ENCODE measurements around the gene DNAJB1.

DNAJB1 gene

DNA sequence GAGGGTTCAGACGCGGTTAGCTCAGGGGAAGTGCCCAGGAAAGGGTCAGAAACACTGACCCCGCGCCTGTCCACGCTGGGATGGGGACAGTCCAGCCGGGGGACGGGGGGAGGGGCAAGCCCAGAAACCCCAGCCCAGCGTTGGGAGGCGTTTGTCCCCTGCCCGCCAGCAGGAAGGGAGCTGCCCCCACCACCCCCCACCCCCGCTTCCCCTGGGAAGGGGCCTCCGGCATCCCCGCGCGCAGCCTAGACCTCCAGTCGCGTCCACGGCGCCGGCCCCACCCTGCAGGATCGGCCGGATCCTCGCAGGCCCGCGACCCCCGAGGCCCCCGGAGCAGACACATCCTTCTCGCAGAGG, 22.5 kb downstream of the DNAJB1 start:
- DNase-seq: no peak

DNA sequence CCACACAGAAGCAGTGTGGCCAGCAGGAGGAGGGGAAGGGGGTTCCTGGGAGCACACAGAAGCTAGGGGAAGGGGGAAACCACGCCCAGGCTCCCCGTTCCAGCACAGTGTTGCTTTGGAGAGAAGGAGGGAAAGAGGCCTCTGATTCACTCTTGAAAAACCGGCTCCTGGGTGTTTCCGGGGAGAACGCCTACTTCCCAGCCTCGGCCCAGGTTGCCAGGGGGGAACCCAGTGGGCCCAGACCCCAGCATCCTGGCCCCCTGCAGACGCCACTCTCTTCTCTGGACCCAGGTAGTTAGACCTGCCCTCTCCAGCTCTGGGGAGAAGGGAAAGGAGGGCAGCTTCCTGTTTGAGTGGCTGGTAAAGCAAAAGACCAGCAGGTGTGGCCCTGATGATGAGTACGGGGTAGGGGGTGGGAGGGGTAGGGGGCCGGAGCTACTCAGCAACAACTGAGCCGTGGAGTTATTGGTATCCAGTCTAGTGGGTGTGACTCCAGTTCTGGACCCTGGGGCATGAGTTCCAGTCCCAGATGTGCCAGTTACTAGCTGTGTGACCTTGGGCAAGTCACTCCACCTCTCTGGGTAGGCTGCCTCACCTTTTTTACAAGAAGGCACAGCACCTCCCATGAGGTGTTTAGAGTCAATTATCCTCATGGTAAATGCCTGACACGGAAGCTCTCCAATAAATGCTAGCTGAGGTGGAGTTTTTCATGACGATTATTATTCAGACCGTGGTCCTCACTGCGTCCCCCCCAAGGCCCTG, 23.1 kb downstream of the DNAJB1 start:
- DNase-seq: no peak

DNA sequence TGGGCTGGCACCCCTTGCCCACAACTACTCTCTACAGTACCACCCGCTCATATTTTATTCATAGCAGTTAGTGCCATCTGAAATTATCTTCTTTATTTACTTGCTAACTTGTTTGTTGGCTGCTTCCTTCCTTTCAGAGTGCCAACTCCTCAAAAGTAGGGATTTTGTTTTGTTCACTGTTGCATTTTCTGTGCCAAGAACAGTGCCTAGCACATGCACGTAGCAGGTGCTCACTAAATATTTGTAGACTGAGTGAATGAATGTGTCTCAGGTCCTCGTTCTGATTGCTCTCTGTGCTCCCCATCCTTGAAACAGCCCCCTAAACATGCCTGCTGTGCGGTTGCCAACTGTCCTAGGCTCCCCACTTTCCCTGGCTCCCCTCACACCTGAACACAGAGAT, 23.8 kb downstream of the DNAJB1 start:
- DNase-seq: no peak

DNA sequence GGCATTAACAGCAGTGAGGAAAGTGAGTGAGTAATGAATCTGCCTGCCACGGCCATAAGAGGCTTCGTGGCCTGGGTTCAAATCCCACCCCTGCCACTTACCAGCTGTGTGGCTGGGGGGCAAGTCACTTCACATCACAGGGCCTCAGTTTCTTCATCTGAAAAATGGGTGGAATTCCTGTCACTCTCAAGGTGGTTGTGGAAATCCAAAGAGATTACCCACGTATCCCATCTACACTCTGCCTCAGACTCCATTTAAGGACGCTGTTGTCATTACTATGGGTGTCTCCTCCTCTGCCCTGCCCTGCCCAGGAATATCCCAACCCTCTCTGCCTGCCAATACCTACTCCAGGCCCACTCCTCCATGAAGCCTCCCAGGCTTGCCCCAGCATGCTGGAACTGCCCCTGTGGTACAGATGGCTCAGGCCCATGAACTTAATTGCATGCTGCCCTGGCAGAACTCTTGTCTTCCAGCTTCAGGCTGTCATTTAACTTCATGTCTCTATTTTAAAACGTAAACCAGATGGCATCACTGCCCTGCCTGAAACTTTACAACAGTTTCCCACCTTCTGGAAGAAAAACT, 25.4 kb downstream of the DNAJB1 start:
- DNase-seq: no peak

DNA sequence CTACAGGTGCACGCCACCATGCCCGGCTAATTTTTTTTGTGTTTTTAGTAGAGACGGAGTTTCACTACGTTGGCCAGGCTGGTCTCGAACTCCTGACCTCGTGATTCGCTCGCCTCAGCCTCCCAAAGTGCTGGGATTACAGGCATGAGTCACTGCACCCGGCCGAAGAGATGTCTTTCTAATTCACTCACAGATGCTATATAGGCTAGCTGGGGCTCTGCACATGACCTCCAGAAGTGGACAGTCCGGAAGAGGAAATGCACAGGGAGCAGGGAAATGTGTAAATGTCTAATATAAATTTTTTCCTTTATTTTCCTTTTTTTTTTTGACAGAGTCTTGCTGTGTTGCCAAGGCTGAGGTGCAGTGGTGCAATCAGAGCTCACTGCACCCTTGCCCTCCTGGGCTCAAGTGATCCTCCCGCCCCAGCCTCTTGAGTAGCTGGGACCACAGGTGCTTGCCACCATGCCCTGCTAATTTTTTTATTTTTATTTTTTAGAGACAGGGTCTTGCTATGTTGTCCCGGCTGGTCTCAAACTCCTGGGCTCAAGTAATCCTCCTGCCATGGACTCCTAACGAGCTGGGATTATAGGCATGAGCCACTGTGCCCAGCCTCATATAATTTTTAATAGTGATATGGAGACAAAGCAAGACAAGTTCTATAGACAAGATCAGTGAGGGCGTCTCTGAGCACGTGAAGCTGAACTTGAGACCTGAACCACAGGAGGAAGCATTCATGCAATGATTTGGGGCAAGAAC, 30.6 kb downstream of the DNAJB1 start:
- no peak for DNase-seq

DNA sequence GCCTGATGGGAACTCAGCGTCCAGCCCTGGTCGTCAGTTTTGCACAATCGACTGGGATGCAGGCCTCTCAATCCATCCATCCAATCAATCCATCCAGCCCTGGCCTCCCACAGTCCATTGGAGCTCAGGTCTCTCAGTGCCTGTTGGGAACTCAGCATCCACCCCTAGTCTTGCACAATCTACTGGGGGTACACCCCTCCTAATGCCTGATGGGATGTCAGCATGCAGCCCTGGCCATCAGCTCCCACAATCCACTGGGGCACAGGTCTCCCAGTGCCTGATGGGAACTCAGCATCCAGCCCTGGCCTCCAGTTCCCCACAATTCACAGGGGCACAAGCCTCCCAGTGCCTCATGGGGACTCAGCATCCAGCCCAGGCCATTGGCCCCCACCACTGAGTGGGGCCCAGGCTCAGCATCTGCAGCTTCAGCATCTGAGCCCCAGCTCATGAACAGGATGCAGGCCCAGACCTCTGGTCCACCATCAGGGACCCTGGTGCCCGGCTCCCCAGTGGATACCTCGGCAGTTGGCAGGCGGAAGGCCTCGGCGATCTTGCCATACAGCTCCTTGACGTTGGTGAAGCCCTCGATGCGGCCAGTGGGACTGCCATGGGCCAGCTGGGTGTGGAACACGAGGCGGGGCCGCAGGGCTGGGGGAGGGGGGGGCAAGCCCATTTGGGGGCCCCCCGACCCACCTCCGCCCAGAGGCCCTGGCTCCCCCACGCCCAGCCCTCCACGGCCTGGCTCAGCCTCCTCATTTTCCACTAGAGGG, 35.8 kb downstream of the DNAJB1 start:
- DNase-seq: no peak

DNA sequence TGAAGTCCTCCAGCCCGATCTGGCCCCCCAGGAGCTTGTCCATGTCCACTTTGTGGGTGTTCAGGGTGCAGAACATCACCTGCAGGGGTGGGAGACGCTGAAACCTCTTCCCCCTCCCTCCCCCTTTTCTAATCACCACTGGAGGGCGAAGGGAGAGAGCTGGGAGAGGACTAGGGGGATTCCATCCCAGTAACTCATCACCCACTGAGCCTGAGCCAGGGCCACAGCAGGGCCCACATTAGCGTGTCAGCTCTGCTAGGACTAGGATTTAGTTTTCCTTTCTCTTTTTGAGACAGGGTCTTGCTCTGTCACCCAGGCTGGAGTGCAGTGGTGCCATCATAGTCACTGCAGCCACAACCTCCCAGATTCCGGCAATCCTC, 37.5 kb downstream of the DNAJB1 start:
- no peak for DNase-seq

DNA sequence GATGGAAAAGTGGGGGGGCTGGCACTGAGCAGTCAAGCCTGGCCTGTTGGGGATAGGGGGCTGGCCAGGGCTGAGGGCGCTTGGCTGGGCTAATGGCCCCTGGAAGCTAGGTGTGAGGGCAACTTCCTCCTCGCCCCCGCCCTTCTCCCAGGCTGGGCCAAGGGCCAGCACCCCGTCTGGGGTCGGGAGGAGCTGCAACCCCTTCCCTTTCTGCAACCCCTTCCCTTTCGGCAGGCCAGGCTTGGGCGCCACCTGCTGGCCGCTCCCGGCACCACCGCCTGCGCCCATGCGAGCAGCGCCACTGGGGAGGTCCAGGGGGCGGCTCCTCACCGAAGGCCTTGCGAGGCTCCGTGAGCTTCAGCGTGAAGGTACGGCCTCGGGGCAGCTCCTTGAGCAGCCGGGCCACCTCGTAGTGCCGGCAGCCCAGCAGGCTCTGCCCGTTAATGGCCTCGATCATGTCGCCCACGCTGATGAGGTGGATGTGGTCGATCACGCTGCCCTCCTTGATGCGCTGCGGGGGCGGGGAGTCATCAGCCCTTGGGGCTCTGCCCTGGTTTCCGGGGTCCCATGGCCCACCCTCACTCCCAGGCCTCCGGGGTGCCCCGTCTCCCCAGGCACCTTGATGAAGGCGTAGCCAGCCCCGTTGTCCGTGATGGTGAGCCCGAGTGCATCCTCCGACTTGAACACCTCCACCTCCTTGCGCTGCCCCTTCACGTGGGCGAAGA, 38.1 kb downstream of the DNAJB1 start:
- peak in 1 of 2 experiments; percentile 40 for DNase-seq

DNA sequence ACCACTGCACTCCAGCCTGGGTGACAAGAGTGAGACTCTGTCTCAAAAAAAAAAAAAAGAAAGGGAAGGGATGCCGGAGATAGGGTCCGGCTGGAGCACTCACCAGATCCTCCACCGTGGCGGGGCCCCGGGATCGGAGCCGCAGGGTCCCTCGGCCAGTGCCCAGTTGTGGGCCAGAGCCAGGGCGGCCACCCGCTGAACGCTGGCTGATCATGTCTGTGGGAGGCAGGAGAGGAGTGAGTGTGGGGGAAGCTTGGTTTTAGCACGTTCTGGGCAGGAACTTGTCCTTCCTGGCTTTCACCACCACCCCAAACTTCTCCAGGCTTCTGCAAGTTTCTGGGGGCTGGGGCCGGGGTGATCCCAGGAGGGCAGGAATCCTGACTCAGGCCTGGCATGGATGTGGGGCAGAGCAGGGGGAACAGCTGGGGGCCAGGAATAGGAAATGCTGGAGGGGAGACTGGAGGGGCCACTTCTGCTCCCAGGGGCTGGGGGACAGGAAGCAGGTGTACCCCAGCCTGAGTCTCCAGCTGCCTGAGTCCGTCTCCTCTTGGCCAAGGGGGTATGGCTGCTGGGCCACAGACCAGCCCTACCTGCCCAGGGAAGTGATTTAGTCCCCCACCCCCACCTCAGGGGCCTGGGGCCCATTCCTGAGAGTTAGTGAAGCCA, 38.8 kb downstream of the DNAJB1 start:
- DNase-seq: no peak

DNA sequence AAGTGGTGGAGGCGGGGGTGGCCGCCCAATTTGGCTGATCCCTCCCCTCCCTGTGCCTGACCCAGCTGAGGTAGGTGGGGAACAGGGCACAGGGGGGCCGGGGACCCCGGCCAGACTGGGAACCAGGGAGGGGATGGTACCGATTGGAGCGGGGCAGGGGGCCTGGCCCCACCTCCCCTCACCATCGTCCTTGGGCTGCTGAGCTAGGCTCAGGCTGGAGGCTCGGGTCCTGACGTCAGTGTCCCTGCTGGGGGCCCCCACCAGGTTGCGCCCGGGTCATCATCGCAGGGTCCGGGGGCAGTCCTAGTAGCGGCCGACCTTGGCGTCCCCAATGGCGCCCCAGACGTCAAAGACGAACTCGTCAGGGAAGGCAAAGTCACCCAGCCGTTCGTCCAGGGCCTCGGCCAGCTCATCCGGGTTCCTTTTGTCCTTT, 40.1 kb downstream of the DNAJB1 start:
- DNase-seq: no peak

DNA sequence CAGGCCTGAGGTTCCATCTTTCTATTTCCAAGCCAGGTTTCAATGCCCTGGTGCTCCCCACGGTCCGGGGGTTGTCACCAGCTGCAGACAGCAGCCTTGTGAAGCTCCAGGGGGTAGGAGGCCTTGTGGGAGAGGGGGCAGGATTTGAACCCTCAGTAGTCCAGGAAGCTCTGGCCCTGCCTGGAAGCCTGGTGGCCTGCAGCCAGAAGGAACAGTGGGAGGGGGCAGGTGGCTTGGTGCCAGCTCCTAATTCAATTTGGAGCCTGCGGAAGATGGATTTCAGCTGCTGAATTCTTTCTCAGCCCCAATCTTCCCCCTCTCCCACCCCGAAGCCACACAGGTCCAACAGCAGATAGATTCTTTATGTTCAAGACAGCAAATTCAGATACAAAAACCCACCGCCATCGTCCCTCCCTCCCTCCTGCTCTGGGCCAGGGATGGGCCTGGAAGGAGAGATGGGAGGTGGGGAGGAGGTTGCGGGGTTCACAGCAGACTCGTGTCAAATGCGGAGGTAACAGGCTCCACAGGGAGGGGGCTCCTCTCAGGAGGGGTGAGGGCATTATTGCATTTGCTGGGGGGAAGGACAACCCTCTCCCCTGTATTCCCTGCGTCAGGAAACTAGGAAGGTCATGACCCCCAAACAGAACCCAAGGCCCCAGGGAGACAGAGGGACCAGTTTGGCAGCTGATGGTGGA, 40.6 kb downstream of the DNAJB1 start:
- no peak for DNase-seq

DNA sequence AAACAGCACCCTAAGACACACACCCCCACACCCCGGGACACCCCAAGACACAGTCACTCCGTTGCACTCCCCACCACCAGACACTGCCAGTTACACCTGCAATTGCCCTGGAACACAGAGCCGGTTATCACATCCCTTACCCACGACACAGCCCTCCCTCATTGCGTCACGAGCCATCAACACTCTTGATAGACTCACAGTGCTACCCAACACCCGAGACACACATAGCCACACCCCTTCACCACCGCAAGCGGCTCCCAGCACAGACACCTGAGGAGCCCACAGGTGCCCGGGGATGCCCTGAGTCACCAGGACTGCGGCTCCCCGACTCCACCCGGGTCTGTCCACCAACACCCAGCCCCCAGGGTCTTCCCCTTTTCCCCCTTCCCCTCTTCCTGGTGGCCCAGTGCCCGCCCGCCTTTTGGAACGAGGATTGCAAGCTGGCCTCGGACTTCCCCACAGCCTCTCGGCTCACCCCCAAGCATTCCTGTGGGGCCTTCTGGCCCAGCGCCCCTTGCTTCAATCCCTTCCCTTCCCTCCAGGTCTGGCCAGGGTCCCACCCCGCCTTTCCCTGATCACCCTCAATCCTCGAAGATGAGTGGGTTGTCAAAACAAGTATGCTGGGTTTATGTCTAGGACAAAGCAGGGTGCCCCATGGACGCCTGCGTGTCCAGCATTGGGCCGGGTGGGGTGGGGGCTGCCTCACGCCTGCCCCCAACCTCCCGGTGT, 41.4 kb downstream of the DNAJB1 start:
- DNase-seq: peak in 1 of 2 experiments; percentile 9

DNA sequence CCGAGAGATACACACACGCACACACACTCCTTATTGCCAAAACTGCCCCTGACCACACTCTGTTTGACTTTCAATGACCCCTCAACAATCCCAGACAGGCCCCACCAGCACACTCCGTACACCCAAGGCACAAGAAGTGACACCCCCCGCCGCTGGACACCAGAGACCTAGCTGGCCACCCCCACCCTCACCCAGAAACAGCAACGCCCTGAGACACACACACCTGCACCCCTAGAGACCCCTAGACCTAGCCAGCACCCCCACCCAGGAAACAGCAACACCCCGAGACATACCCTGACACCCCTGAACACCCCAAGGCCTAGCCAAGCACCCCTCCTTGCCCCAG, 41.9 kb downstream of the DNAJB1 start:
- no peak for DNase-seq

DNA sequence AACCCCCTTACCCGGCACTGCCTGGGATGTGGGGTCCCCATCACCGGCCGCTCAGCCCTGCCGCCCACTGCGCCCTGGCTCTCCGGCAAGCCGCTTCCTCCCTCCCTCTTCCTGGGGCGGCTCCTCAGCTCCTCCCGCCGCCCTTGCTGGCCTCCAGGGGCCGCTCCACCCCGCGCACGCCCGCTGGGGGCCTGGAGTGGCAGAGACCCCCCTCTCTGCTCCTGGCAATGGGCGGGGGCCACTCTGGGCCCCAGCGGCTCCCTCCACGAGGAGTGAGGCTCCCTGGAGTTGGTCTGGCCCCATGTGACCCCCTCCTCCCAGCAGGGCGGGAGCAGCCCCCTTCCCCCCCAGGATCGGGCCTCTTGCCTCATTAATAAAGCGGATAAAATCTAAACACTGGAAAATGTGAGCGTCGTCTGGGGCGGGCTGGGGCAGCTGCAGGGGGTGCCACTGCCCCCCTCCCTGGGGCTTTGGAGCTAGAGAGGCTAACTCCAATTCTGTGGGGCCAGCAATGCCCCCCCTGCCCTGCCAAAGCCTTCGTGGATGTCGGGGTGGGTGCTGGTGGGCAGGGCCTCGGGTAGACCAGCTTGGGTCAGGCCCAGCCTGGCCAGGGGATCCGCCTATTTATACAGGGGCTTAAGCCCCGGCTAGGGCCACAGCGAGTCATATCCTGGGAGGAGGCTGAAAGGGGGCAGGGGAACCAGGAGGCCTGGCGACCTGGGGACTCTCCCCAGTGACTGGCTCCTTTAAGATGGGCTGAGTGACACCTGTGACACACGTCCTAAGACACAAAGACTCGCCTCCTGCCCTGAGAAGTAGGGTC, 42.7 kb downstream of the DNAJB1 start, which contains the start of gene PTGER1:
TSS of gene PTGER1 (minus strand) at position 104 of the 823 bp plus-strand sequence. CDS start 1,034 bp downstream, outside the sequence.
- DNase-seq: peak in 1 of 2 experiments; percentile 16

DNA sequence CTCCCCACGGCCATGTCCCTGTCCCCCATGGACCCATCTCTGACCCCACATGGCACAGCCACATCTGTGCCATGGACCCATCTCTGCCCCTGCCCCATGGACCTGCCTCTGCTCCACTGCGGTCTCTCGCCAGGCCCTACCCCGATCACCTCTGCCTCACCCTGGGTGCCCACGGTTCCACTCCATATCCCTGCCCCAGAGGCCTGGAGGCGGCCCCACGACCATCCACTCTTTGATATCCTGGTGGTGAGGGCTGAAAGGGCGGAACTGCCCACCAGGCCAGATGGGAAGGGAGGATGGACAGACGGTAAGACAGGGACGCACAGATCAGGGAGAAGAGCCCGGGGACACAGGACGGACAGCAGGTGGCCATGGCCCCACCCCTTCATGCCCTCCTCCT, 43.4 kb downstream of the DNAJB1 start:
- no peak for DNase-seq

DNA sequence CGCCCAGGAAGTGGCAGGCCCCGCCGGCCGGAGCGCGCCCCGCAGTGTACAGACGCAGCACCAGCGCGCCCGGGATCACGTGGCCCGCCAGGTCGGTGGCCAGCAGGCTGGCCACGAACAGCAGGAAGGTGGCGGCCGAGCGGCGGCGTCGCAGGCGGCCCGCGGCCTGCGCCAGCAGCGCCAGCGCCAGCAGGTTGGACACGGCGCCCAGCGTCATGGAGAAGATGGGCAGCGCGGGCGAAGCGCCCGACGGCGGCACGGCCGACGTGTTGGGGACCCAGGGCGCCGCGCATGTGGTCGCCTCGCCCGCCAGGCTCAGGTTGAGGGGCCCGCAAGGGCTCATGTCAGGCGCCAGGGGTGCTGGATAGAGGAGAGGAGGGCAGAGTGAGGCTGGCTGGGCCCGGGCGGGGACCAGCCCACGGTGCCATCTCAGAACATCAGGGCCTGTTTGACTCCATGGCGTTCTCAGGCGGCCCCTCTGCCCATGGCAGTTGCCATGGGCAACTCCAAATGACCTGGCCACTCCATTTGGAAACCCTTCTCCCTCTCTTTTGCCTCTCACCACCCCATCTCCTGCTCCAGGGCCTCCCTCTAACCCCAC, 44.1 kb downstream of the DNAJB1 start:
- no peak for DNase-seq

DNA sequence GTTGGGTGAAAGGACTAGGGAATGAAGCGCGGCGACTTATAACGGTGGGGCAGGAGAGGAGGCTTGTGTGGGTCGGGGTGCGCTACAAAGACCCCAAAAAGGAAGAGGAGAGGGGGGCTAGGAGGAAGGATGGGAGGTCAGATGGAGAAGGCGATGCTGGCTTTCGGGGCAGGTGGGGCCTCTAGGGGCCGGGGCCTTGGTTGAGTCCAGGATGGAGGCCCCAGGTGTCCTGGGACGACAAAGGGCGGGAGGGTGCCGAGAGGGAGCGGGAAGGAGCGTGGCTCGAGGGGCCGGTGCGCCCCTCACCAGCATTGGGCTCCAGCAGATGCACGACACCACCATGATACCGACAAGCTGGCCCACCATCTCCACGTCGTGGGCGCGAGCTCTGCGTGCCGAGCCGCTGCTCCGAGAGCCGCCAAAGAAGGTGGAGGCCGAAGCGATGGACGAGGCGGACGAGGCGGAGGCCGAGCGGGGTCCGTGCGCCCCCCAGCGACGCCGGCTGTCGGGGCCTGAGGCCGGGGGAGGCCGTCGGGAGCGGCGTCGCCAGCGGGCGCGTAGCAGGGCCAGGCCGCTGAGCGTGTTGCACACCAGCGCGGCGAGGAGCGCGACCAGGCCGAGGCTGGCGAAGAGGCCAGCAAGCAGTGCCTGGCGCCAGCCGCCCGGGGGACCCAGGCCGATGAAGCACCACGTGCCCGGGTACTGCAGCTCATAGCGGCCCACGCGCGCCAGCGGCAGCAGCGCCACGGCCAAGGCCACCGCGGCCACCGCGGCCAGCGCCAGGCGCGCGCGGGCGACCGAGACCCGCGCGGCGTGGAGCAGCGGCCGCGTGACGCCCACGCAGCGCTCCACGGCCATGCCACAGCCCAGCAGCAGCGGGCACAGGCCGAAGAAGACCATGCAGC, 44.9 kb downstream of the DNAJB1 start:
- DNase-seq: peak in 1 of 2 experiments; percentile 32
